NCI-H1048 (cell line): ENCODE data around the gene HHLA2.

ENCODE experiments used
- DNase-seq: peaks from one replicate; lab custom pipeline; 2025; lab: John Stamatoyannopoulos, UW

HHLA2 gene

DNA sequence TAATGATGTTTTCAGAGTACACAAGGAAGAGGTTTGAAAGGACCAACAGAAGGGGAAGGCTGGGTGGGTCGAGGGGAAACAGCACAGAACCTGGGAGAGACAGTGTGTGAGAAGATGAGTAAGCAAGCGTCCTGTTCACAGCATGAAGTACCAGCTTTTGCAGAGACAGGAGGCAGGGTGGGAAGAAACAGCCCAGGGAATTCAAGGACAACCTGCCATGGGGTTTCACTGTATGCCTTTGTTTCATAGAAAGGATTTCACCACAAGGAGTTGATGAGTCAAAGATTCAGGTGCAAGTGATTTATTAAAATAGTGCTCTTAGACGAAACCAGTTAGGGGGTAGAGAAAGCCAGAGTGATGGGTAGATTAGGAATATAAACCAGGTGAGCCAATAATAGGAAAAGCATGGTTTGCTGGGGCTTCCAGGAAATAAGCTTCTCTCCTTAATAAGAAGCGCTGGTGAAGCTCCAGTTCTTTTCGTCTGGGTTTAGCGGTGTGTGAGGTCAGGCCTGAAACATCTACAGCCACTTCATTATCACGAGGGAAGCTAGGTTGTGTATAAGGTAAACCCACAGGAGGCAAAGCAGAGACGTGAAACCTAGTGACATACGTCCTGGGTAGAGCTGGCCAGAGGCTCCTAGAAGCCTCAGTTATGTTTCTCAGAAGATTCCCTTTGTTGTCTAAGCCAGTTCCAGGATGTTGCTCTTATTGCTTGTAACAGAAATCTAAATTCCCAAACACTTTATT, 3.9 kb downstream of the HHLA2 start:
- DNase-seq: no peak

DNA sequence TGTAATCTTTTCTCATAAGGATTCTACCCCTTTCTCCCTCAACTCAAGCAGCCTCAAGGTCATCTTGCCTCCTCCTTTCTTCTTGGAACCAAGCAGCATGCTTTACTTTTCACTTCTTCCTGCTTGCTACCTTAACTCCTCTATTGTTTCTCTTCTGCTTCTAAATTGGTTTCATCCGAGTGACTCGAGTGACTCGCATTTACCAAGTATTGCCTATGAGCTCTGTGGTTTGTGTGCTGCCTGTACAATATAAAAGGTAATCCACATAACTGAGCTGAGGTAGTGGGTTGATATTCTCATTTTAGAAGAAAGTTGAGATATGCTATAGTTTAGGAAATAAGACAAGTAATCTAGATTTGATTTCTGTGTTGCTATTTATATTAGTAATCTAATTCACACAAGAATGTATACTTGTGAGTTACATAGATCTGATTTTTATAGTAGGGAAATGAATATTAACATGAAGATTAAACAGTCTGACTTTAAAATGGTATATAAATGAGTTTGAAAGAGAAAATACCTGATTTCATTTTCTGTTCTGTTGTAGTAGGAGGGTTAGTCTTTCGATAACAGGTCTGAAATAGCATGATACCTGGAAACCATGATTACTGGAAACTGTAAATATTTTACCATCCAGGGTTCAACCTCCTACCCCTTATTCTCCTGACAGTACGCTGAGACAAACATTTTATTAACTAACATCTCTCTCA, 5.5 kb downstream of the HHLA2 start:
- DNase-seq: no peak

DNA sequence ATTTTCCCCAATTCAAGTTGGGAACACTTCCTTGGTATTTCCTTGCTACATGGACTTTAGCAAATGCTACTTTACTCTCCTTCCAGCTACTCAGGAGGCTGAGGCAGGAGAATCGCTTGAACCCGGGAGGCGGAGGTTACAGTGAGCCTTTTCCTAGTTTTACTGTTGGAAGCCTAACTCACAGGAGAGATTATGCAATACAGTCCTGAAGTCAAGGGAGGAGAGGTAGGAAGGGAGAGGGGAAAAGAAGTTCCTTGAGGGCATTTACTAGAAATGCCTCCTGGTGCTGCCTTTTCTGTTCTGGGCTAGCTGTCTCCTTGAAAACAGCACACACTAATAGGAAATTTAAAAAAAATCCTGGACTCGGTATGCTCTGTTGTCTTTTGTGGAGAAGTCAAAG, 6.2 kb downstream of the HHLA2 start:
- no peak for DNase-seq

DNA sequence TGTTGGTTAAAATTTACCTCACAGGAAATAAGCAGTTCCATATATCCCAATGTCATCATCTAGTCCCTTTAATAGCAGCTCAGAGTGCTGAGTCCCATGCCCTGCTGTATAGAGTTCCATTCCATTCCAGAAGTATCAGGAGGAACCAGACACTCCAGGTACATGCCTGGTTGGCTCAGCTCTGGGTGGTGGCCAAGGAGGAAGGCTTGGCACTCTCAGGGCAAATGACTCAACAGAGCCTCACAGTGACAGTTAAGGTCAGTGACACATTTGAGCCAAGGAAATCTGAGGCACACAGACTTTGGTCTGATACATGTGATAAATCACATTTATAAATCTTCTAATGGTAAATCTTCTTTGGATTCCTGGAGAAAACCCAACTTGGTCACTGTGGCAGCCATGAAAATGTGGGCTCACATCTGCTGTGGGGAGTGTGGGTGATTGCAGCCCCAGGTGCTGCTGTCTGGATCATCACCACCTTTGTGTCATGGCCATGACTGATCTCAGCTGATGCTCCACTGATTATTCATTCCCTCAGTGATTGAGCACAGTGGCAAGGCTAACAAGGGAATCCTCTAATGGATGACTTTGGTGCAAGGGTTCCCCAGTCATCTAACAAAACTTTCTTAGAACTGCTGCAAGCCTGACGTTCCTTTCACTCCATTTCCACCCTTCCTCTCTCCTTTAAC, 9.3 kb downstream of the HHLA2 start:
- no peak for DNase-seq

DNA sequence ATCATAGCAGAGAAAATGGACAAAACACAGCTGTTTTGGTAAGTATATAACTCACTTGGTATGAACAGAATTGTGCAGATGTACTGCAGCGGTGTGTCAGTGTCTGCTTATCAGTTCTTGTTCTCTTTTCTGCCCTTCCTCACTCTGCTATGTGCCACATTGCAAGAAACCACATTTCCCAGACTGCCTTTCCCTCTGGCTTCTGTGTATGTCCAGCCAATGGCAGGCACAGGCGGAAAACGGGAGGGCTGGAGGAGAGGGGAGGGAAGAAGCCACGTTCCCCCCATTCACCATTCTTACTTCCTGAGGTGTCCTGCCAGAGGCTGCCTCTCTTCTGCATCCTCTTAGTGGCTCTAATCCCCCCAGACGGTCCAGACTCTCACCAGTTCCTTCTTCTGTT, 15.4 kb downstream of the HHLA2 start:
- no peak for DNase-seq

DNA sequence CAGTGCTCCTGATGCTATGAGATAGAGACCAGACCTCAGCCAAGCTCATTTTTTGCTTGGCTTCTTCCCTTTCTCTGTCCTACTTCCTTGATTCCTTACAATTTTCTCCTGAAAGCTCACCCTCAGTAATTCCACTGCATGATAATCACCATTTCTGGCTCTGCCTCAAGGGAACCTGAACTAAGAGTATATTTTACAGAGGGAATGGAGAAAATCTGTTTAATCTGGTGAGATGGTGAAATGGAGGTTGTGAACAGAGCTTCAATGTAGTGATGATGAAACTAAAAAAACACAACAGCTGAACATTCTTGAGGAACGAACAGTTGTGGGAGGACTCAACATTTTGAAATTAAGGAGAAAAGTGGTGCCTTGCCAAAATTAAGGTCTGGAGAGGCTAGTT, 16.3 kb downstream of the HHLA2 start:
- no peak for DNase-seq

DNA sequence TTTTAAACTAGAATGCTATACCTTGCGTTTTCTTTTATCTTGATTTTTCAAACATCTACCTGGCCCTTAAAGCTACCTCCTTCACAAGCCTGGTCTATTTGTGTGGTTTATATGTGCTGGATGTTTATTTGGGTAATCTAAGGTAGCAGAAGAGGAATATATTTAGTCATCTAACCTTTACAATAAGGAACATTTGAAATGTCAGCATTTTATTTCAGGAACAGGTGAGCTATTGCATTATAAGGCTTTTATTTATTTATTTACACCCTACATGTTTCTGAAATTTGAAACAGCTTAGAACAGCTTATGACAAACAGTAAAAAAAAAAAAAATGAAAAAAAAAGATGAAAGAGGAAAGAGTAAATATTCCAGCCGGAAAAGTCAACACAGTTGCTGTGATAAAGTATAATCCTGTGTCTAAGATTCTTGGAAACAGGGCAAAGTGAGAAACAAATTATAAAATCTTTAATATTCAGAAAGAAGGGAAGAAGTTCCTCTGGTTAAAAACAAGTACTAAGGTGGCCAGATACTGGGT, 19.5 kb downstream of the HHLA2 start:
- no peak for DNase-seq

DNA sequence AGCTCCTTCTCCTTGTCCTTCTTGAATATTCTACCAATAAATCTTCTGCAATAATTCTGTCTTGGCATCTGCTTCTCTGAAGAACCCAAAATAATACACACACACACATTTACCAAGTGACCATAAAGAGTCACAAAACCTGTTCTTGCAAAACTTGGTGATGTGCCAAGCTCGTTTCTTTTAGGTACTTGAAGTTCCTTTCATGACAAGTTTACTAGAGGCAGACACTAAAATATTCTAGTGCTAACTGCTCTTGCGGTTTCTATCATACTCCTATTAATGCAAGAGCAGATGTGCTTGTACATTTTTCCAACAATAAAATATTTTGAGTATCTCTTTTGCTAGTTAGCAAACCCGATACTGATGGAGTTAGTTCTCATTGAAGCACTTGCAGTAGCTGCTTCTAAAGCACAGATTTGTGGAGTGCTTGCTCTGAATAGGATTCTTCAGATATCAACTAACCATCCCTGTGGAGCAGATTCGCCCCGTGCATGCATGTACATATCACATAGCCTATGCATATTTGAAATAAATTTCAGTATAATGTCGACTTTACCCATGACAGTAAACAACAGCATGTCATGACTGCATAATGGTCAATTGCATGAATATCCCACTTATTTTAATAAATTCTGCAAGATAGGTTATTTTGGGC, 23.2 kb downstream of the HHLA2 start:
- no peak for DNase-seq

DNA sequence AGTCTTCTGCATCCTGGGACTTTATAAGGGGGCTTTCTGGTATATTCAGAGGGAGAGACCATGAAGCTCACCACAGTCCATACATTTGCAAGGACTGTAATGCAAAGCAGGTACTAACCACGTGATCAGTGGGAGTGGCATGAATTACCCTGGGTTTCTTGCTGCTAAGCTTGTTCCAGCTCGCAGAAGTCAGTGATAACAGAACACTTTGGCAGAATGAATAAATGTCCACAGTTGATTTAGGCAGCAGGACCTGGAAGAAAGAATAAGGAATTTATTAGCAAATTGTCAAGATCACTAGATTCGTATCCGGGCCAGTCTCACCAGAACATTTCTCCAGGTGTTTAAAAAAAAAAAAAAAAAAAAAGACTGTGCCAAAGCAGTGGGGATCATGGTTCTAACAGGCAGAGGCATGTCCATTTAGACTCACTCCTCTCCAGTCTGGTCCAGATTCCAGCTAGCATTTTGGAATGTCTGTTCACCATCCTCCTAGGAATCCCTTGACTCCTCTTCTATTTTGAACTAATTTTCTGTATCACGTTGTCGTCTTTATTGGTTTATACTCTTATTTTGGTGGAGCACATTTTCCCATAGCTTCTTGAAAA, 24.5 kb downstream of the HHLA2 start:
- DNase-seq: no peak

DNA sequence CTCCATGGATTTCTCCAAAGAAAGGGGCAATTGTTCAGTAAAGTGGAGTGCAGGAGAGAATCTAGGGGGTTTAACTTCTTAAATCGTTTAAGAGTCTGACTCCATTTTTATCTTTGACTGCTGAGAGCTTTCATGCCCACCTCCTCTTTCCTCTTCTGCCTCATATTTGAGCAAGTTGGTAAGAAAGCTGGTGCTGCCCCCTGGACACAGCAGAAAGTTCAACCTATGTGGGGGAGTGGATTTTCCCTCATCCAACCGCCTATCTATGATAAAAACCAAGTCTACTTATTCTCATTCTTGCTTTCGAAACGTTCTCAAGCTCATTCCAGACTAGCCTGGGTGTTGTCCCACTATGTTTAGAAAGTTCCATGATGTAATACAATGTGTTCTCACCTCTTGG, 26.0 kb downstream of the HHLA2 start:
- no peak for DNase-seq

DNA sequence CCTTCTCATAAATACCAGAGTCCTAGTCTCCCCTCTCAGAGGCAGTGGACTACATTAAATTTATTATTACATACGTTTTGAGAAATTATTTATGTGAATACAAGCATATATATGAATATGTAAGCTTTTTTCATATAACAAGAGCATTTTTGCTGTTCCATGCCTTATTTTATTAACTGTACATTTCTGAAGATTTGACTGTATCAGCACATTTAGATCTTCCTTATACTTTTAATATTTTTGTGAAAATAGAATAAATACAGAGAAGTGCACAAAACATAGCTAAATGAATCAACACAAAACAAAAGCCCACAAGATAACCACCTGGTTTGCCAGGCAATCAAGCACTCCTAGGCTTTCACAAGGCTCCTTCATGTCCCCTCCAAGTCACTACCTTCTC, 27.8 kb downstream of the HHLA2 start:
- DNase-seq: no peak

DNA sequence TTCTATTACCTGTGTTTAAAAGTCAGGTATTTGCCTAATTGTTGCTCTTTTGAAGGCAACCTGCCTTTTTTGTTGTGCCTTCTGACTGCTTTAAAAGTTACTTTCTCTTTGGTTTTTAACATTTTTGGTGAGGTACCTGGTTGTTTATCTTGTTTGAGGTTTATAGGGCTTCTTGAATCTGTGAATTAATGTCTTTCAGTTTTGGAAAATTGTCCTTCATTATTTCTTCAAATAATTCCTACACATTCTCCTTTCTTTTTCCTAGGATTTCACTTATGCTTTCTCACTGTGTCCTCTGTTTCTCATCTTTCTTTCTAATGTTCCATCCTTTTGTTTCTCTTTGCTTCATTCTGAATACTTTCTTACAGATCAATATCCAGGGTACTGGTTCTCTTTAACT, 30.8 kb downstream of the HHLA2 start:
- no peak for DNase-seq

DNA sequence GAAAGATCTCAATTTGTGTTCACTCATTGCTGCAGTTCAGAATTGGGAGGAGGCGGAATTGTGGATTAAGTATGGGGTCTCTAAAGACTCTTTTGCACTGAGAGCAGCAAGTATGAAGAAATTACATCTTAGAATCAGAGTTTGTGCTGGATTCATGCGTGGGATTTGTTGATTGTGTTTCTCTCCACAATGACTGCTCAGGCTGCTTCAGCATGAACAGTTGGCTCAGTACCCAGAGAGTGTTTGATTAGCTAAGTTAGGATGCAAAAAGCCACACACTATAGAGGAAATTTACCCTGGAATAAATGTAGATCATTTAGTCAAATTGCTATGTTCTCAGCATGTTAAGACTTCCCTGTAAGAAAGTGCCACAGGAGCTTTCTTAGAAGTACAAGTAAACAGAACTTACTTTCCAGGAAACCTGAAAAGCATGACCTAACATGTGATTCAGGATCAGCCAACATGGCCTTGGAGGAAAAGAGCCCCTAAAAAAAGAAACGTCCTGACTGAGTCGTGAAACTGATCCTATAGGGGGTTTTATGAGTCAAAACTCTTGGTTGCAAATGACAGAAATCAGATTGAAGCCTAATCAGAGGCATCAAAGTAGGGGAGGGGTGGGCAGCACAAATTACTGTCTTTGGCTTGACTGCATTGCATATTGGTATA, 32.6 kb downstream of the HHLA2 start:
- DNase-seq: no peak

DNA sequence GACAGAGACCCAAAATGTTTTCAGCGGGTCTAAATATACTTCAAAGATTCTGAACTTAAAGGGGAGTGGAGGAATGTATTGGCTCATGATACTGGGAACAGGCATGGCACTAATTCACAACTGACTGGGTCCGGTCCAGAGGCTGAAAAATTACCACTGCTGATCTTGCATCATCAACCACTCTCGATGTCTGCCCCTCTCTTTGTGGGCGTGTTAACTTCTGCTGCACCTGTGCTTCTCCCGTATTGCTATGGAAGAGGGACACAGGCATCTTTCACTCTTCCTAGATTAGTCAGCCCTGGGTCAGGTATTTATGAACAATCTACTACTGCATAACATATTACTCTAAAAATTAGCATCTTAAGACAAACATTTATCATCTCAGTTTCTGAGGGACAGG, 33.2 kb downstream of the HHLA2 start:
- DNase-seq: no peak

DNA sequence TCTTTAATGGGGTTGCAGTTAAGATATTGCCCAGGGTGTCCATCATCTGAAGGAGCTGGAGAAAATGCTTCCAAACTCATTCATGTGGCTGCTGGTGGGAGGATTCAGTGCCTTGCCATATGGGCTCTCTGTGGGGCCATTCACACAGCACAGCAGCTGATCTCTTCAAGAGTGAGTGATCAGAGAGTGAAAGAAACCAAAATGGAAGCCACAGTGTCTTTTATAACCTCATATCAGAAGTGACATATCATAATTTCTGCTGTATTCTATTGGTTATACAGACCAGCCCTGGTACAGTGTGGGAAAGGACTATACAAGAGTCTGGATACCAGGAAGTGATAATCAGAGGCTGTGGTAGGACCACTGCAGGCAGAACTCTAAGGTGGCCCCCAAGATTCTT, 33.6 kb downstream of the HHLA2 start:
- DNase-seq: no peak

DNA sequence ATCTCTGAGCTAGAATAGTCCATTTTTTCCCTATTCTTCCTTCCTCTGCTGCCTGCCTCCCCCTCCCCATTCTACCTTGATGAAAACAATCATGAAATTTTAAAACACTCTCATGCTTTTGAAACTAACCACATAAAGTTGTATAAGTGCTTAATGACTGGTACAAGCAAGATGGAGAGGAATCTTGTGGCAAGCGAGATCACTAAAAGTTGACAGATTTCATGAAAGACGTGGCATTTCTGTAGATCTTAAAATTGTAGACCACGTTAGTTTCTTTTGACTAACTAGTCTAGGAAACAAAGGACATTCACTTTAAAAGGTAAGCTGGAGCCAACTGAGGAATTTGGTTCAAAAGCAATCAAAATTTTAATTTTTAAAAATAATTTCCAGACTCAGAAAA, 35.4 kb downstream of the HHLA2 start:
- DNase-seq: no peak

DNA sequence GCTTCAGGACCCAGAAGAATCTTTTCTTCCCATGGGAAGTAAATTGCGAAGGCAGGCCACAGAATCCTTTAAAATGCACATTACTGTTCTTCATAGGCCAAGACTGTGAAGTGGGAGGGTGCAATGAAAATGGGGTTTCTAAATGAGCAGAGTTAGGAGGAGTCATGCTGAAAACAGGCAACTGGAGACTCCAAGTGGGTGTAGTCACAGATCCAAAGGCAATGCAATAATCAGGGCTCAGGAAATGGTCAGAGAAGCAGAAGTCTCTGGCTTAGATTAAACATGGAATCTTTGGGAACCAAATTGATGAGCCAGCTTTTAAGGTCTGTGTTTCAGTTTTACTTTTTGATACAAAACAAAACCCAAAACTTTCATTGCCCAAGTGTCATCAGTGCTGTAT, 37.6 kb downstream of the HHLA2 start:
- DNase-seq: no peak

DNA sequence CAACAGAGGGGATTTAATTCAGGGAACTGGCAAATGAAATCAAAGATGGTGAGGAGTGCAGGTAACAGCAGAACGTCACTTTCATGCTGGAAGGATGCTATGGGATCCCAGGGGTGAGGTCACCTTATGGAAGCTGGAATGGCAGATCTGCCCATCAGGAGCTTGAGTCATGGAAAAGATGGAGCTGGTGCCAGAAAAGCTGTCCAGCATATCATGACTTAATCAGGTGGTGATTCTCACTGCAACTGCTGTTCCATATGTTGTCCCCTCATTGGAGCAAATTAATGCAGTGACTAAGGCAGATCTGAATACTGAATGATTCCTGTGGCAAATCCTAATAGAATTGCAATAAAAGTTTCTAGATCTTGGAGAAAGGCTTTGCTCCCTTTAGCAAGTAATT, 38.4 kb downstream of the HHLA2 start:
- no peak for DNase-seq

DNA sequence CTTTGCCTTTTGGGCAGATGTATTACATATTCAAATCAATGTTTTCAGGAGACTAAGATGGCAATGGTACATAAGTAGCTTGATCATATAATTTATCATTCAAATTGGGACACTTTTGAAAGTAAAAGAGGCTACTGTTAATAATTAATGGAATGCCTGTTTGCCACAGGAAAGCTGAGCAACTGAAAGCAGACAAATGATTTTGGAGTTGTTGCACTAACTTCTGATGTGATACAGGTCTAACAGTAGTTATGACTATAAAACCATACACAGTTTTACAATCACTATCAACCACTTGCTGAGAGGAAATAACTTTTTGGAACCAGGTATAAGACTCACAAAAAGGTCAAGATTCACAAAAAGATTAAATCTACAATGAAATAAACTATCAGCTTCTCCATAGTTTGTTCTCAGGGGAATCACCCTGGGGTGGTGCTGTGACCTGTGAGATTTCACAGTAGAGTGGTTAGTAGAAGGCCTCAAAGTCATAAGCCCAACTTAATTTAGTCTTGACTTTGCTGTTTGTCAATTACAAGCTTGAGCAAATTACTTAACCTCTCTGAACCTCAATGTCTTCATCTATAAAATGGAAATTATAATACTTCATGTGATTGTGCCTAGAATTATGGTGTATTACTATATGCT, 42.7 kb downstream of the HHLA2 start:
- DNase-seq: no peak

DNA sequence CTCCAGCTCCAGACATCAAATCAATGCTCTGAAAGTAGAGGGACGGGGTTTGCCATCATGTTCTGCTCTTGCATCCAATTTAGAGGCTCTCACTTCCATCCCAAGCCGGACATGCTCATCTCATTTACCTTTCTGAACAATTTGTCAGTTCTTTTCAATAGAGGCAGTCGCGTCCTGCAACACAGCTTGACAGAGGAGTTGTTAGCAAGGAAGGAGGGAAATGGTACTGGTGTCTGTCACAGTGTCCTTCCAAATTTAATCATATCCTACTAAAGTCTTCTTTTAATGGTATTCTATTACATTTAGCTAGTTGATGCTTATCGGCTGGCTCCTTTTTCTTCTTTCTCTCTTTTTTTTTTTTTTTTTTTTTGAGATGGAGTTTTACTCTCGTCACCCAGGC, 45.6 kb downstream of the HHLA2 start:
- no peak for DNase-seq
